Kidney glomerular epithelial cell (primary cell): ENCODE results near the gene UBA3.
A peak's percentile ranks its signal among the peaks of the same experiment; 100 is the strongest.

Source experiments
- DNase-seq: peaks from one replicate; lab custom pipeline; 2025; lab: John Stamatoyannopoulos, UW

UBA3 gene

GRCh38 chr3:69080233-69080920 lies at the start of gene UBA3:
Gene UBA3, minus strand, starts transcription at chr3:69080365. Its CDS starts 12 bp downstream, at chr3:69080353.
- DNase-seq, result peak; percentile 84

- DNase-seq, result no peak
Measured at GRCh38 chr3:69129531-69129930, 49.4 kb upstream of the UBA3 start.

- DNase-seq, result no peak
Measured at GRCh38 chr3:69128509-69128908, 48.3 kb upstream of the UBA3 start.

GRCh38 chr3:69126999-69127398 lies 46.8 kb upstream of the UBA3 start:
- DNase-seq, result no peak

GRCh38 chr3:69126216-69126615 lies 46.1 kb upstream of the UBA3 start:
- DNase-seq, result no peak

- no peak for DNase-seq
Measured at GRCh38 chr3:69122403-69122802, 42.2 kb upstream of the UBA3 start, which contains the start of gene LMOD3. Gene LMOD3, minus strand, starts transcription at chr3:69122595. Its CDS starts 209 bp downstream, at chr3:69122386.

GRCh38 chr3:69121950-69122349 lies 41.8 kb upstream of the UBA3 start:
- no peak for DNase-seq

- DNase-seq, result no peak
Measured at GRCh38 chr3:69121513-69121912, 41.3 kb upstream of the UBA3 start.

- DNase-seq, result peak; percentile 40
Measured at GRCh38 chr3:69120879-69121464, 40.8 kb upstream of the UBA3 start.

GRCh38 chr3:69119681-69120080 lies 39.5 kb upstream of the UBA3 start:
- no peak for DNase-seq

GRCh38 chr3:69119138-69119537 lies 39.0 kb upstream of the UBA3 start:
- DNase-seq, result no peak

GRCh38 chr3:69118555-69118954 lies 38.4 kb upstream of the UBA3 start:
- DNase-seq, result no peak

GRCh38 chr3:69116897-69117296 lies 36.7 kb upstream of the UBA3 start:
- no peak for DNase-seq

- DNase-seq, result no peak
Measured at GRCh38 chr3:69116162-69116561, 36.0 kb upstream of the UBA3 start.

- no peak for DNase-seq
Measured at GRCh38 chr3:69115731-69116130, 35.6 kb upstream of the UBA3 start.

GRCh38 chr3:69113536-69113935 lies 33.4 kb upstream of the UBA3 start:
- no peak for DNase-seq

GRCh38 chr3:69110941-69111546 lies 30.9 kb upstream of the UBA3 start:
- DNase-seq, result no peak

GRCh38 chr3:69108811-69109210 lies 28.6 kb upstream of the UBA3 start:
- no peak for DNase-seq

GRCh38 chr3:69107841-69108240 lies 27.7 kb upstream of the UBA3 start:
- DNase-seq, result no peak

- no peak for DNase-seq
Measured at GRCh38 chr3:69105320-69105719, 25.2 kb upstream of the UBA3 start.

- DNase-seq, result no peak
Measured at GRCh38 chr3:69104586-69104985, 24.4 kb upstream of the UBA3 start.

- no peak for DNase-seq
Measured at GRCh38 chr3:69103123-69103522, 23.0 kb upstream of the UBA3 start.

- DNase-seq, result no peak
Measured at GRCh38 chr3:69102384-69102783, 22.2 kb upstream of the UBA3 start.
